Endothelial cell of umbilical vein (primary cell): ENCODE measurements around the gene VWA8.

Source experiments
- MYC ChIP-seq: IDR thresholded peaks from one replicate; pipeline ENCODE4 v1.6.1; 2011; ENCODE audit warnings: mild to moderate bottlenecking, low read depth, low read length
- POLR2A ChIP-seq: IDR thresholded peaks from 2 replicates; pipeline ENCODE4 v1.6.1; 2012; ENCODE audit warnings: low read depth, mild to moderate bottlenecking, control low read depth, low read length
- TF ChIP-seq, protein P1 (sequence below), 2 donors: IDR thresholded peaks; 1 replicate in 1 of 2; 2 replicates in 1 of 2; pipeline ENCODE4 v1.5.1; 2011; ENCODE audit warnings: low read length in 2 of 2, mild to moderate bottlenecking in 2 of 2, moderate library complexity in 2 of 2, control low read depth in 1 of 2, inconsistent platforms in 1 of 2, low read depth in 1 of 2; ENCODE audit not compliant: insufficient read depth in 1 of 2; ENCODE audit errors: extremely low read depth in 1 of 2
- TF ChIP-seq, protein P2 (sequence below): IDR thresholded peaks from 2 replicates; pipeline ENCODE4 v1.6.1; 2011; ENCODE audit not compliant: insufficient read depth, insufficient read length

DNA sequence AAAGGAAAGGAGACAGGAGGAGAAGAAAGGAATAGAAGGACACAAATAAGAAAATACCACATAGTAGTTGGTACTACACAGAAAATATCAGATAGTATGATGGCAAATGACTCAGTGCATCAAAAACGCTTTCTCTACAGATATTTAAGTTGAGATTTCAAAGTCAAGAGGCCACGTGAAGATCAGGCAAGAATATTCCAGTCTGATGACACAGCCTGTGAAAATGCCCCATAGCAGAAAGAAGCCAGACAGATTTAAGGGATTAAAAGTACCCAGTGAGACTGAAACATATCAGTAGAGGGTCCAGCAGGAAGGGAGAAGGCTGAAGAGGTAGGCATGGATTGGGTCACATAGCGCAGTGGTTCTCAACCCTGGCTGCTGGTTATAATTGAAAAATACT is 113.7 kb downstream of the VWA8 start:
- TF ChIP-seq, protein P1, sequence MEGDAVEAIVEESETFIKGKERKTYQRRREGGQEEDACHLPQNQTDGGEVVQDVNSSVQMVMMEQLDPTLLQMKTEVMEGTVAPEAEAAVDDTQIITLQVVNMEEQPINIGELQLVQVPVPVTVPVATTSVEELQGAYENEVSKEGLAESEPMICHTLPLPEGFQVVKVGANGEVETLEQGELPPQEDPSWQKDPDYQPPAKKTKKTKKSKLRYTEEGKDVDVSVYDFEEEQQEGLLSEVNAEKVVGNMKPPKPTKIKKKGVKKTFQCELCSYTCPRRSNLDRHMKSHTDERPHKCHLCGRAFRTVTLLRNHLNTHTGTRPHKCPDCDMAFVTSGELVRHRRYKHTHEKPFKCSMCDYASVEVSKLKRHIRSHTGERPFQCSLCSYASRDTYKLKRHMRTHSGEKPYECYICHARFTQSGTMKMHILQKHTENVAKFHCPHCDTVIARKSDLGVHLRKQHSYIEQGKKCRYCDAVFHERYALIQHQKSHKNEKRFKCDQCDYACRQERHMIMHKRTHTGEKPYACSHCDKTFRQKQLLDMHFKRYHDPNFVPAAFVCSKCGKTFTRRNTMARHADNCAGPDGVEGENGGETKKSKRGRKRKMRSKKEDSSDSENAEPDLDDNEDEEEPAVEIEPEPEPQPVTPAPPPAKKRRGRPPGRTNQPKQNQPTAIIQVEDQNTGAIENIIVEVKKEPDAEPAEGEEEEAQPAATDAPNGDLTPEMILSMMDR (IDR thresholded peaks at IDR 0.05; ENCODE audit: extremely low read depth in 1 of 2, insufficient read depth in 1 of 2, low read depth in 1 of 2, low read length in 2 of 2) = no peak
- TF ChIP-seq POLR2A (no peak), MYC (no peak)
- TF ChIP-seq, protein P2, sequence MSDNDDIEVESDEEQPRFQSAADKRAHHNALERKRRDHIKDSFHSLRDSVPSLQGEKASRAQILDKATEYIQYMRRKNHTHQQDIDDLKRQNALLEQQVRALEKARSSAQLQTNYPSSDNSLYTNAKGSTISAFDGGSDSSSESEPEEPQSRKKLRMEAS = no peak
